Kidney epithelial cell (primary cell): ENCODE data around the gene TAP2. TPM values are rescaled to one million over a fixed set of nuclear protein-coding genes. Genes with fewer than 3 reads are reported as not detected.
A peak's percentile ranks its signal among the peaks of the same experiment; 100 is the strongest.

ENCODE experiments used
- DNase-seq: peaks from one replicate; pipeline ENCODE4 v3.0.0-alpha.2; 2010; ENCODE audit warnings: low read depth
- H3K27me3 ChIP-seq: 2 replicates; pipeline ENCODE4 v1.6.0; 2011; ENCODE audit warnings: low read length; ENCODE audit not compliant: control insufficient read depth, insufficient read depth
- H3K36me3 ChIP-seq: 2 replicates; pipeline ENCODE4 v1.5.1; 2011; ENCODE audit warnings: low read length; ENCODE audit not compliant: control insufficient read depth, insufficient read depth
- H3K4me3 ChIP-seq: 2 replicates; pipeline ENCODE4 v1.5.1; 2011; ENCODE audit warnings: low read depth, mild to moderate bottlenecking, control low read depth, low read length
- CTCF ChIP-seq: IDR thresholded peaks from 2 replicates; pipeline ENCODE4 v1.5.1; 2011; ENCODE audit warnings: mild to moderate bottlenecking, moderate library complexity, low read length, control low read depth, inconsistent platforms; ENCODE audit not compliant: insufficient read depth, poor library complexity, severe bottlenecking
- total RNA-seq: library from RNA; depleted of rRNA; stranded (reverse); fragments of >200 nt; gene quantifications from 2 replicates; pipeline ENCODE4 v1.2.3, GENCODE V29; 2015

The TAP2 gene
- total RNA-seq, 1 donor from 2014 or later = 22.7 TPM

- no peak for TF ChIP-seq CTCF
- Histone ChIP-seq H3K27me3 (no peaks in the 10 kb centered on the region), H3K36me3 (peaks cover 2% of the 10 kb centered on the region), H3K4me3 (peak overlapping the region; percentile 72)
- no peak for DNase-seq
Observed at GRCh38 chr6:32852018-32852843, 13.7 kb upstream of the TAP2 start.

GRCh38 chr6:32851025-32851424 is 12.5 kb upstream of the TAP2 start:
- DNase-seq = no peak
- H3K4me3 ChIP-seq = no peak overlapping the region
- TF ChIP-seq CTCF = no peak
- peaks cover 2% of the 10 kb centered on the region for H3K36me3 ChIP-seq
- H3K27me3 ChIP-seq = no peaks in the 10 kb centered on the region

GRCh38 chr6:32849126-32849525 is 10.6 kb upstream of the TAP2 start:
- no peak for DNase-seq
- H3K4me3 ChIP-seq = no peak overlapping the region
- H3K36me3 ChIP-seq = peaks cover 2% of the 10 kb centered on the region
- no peaks in the 10 kb centered on the region for H3K27me3 ChIP-seq
- TF ChIP-seq CTCF = no peak

- TF ChIP-seq CTCF = no peak
- Histone ChIP-seq H3K36me3 (peaks cover 2% of the 10 kb centered on the region), H3K4me3 (no peak overlapping the region), H3K27me3 (no peaks in the 10 kb centered on the region)
- no peak for DNase-seq
Observed at GRCh38 chr6:32847795-32848194, 9.3 kb upstream of the TAP2 start.

- H3K27me3 ChIP-seq = no peaks in the 10 kb centered on the region
- peaks cover 2% of the 10 kb centered on the region for H3K36me3 ChIP-seq
- DNase-seq = no peak
- H3K4me3 ChIP-seq = no peak overlapping the region
- TF ChIP-seq CTCF = no peak
Observed at GRCh38 chr6:32847004-32847403, 8.5 kb upstream of the TAP2 start.

GRCh38 chr6:32845384-32845884 is 6.9 kb upstream of the TAP2 start:
- no peak overlapping the region for H3K4me3 ChIP-seq
- H3K36me3 ChIP-seq = no peaks in the 10 kb centered on the region
- no peak for TF ChIP-seq CTCF
- no peaks in the 10 kb centered on the region for H3K27me3 ChIP-seq
- no peak for DNase-seq
